Sigmoid colon (tissue), 4 donors: Measurements from ENCODE around the gene PTPN11.

Experiments
- CTCF ChIP-seq, 4 experiments: fragments of 450-650 bp in 3 of 4; fragments of 200-600 bp in 1 of 4; IDR thresholded peaks; one replicate each; pipeline ENCODE4 v1.5.1; 2016 to 2019; ENCODE audit warnings: antibody characterized with exemption in 4 of 4, mild to moderate bottlenecking in 3 of 4, moderate library complexity in 2 of 4
- EP300 ChIP-seq, 4 donors: sonication (generic); formaldehyde crosslinking; IDR thresholded peaks; one replicate each; pipeline ENCODE4 v1.6.1; 2017; ENCODE audit warnings: antibody characterized with exemption in 4 of 4
- POLR2A ChIP-seq, 2 donors: fragments of 450-650 bp; IDR thresholded peaks; one replicate each; pipeline ENCODE4 v1.6.1; 2016; ENCODE audit warnings: antibody characterized with exemption in 2 of 2, mild to moderate bottlenecking in 2 of 2, moderate library complexity in 2 of 2
- POLR2AphosphoS5 ChIP-seq, 4 donors: sonication (generic); formaldehyde crosslinking; IDR thresholded peaks; one replicate each; pipeline ENCODE4 v1.6.1; 2017; ENCODE audit warnings: antibody characterized with exemption in 4 of 4

DNA sequence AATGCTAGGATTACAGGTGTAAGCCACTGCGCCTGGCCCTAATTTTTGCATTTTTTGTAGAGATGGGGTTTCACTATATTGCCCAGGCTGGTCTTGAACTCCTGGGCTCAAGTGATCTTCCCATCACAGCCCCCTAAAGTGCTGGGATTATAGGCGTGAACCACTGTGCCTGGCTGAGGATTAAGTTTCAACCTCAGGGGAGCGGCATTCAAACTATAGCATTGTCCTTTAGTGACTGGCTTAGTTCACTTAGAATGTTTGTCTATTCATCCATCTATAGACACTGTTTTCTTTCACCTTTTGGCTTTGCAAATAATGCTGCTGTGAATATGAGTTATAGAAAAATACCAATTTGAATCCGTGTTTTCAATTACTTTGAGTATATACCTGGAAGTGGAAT, 25.2 kb downstream of the PTPN11 start:
- no peak for TF ChIP-seq CTCF (IDR thresholded peaks at IDR 0.05)
- TF ChIP-seq EP300 (IDR thresholded peaks at IDR 0.05): no peak
- TF ChIP-seq POLR2A (IDR thresholded peaks at IDR 0.05): no peak
- TF ChIP-seq POLR2AphosphoS5 (IDR thresholded peaks at IDR 0.05): no peak
